Parathyroid adenoma (tissue), 2 donors: ENCODE results near the gene ESAM.

ENCODE experiments used
- H2AFZ ChIP-seq: fragments of 300-600 bp; sonication (generic); one replicate; pipeline ENCODE4 v1.7.0; 2017; ENCODE audit warnings: antibody characterized with exemption, mild to moderate bottlenecking
- H3K27ac ChIP-seq: fragments of 300-600 bp; sonication (generic); one replicate; pipeline ENCODE4 v1.7.0; 2017
- H3K27me3 ChIP-seq: fragments of 300-600 bp; sonication (generic); one replicate; pipeline ENCODE4 v1.7.0; 2017; ENCODE audit warnings: low read length; ENCODE audit not compliant: control insufficient read depth, insufficient read depth
- H3K36me3 ChIP-seq: fragments of 300-600 bp; sonication (generic); one replicate; pipeline ENCODE4 v1.7.0; 2017; ENCODE audit warnings: low read length; ENCODE audit not compliant: control insufficient read depth, insufficient read depth
- H3K4me1 ChIP-seq: fragments of 300-600 bp; sonication (generic); one replicate; pipeline ENCODE4 v1.7.0; 2017; ENCODE audit warnings: control low read depth
- H3K4me2 ChIP-seq: fragments of 300-600 bp; sonication (generic); one replicate; pipeline ENCODE4 v1.7.0; 2017; ENCODE audit warnings: low read length
- H3K4me3 ChIP-seq: fragments of 300-600 bp; sonication (generic); one replicate; pipeline ENCODE4 v1.7.0; 2017; ENCODE audit warnings: low read depth, low read length
- H3K79me2 ChIP-seq: fragments of 300-600 bp; sonication (generic); one replicate; pipeline ENCODE4 v1.7.0; 2017; ENCODE audit warnings: control low read depth
- H3K9ac ChIP-seq: fragments of 300-600 bp; sonication (generic); one replicate; pipeline ENCODE4 v1.7.0; 2017; ENCODE audit warnings: mild to moderate bottlenecking
- H3K9me3 ChIP-seq: fragments of 300-600 bp; sonication (generic); one replicate; pipeline ENCODE4 v1.7.0; 2017; ENCODE audit warnings: low read length; ENCODE audit not compliant: control insufficient read depth
- CTCF ChIP-seq: fragments of 300-600 bp; sonication (generic); IDR thresholded peaks from one replicate; pipeline ENCODE4 v1.7.0; 2017; ENCODE audit warnings: antibody characterized with exemption, mild to moderate bottlenecking
- donor health status: primary hyperparathyroidism.

Gene ESAM

DNA sequence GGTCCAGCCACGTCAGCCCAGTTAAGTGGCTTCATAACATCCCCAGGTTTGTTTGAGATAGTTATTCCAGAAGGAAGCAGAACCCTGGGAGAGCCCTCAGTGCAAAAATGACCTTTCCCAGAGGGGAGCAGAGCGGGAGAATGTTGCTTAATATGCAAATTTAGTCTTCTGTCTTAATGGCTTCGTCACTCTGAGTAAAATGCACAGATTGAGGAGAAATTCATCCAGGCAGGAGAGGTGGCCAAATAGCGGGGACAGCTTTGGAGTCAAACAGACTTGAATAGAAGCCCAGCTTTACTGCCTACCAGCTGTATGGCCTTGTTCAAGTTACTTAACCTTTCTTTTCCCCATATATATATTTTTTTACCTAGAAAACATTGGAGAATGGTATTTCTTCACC, 34.6 kb downstream of the ESAM start:
- H3K9ac ChIP-seq, result no peak overlapping the region
- H3K9me3 ChIP-seq, result no peaks in the 10 kb centered on the region
- H3K27me3 ChIP-seq, result no peaks in the 10 kb centered on the region
- H3K79me2 ChIP-seq, result no peaks in the 10 kb centered on the region
- no peak for TF ChIP-seq CTCF
- H3K4me3 ChIP-seq, result no peak overlapping the region
- H3K4me1 ChIP-seq, result no peaks in the 10 kb centered on the region
- H3K4me2 ChIP-seq, result no peak overlapping the region
- H3K36me3 ChIP-seq, result no peaks in the 10 kb centered on the region
- no peak overlapping the region for H2AFZ ChIP-seq
- H3K27ac ChIP-seq, result no peak overlapping the region

DNA sequence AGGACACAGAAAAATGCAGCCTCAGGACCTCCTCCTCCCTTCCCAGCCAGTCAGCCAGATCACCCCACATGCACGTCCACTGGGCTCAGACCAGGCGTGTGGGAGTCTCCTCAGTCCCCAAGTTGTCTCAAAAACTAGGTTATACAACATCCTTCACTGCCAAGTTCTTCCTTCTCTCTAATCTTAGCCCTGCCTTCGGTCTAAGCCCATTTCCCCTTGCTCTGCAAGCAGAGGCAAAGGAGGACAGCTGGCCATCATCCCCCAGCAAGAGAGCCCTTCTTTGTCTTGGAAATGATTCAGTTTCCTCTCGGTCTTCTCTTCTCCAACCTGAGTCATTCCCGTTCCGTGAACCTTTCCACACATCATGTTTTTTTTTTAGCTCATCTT, 36.4 kb downstream of the ESAM start:
- Histone ChIP-seq H3K36me3 (no peaks in the 10 kb centered on the region), H3K4me2 (no peak overlapping the region), H3K4me1 (no peaks in the 10 kb centered on the region), H3K4me3 (no peak overlapping the region), H3K27me3 (no peaks in the 10 kb centered on the region), H3K9me3 (no peaks in the 10 kb centered on the region), H3K79me2 (no peaks in the 10 kb centered on the region), H3K9ac (no peak overlapping the region), H2AFZ (no peak overlapping the region), H3K27ac (no peak overlapping the region)
- TF ChIP-seq CTCF, result no peak

GRCh38 chr11:124724979-124725718, 36.9 kb downstream of the ESAM start:
- Histone ChIP-seq H3K4me1 (no peaks in the 10 kb centered on the region), H3K27me3 (no peaks in the 10 kb centered on the region), H3K4me2 (no peak overlapping the region), H2AFZ (no peak overlapping the region), H3K36me3 (no peaks in the 10 kb centered on the region), H3K79me2 (no peaks in the 10 kb centered on the region), H3K9me3 (no peaks in the 10 kb centered on the region), H3K9ac (no peak overlapping the region), H3K4me3 (no peak overlapping the region), H3K27ac (no peak overlapping the region)
- TF ChIP-seq CTCF, result no peak

GRCh38 chr11:124722176-124722575, 39.9 kb downstream of the ESAM start:
- TF ChIP-seq CTCF, result no peak
- H3K4me3 ChIP-seq, result no peak overlapping the region
- no peak overlapping the region for H3K9ac ChIP-seq
- no peak overlapping the region for H3K4me2 ChIP-seq
- H2AFZ ChIP-seq, result no peak overlapping the region
- no peaks in the 10 kb centered on the region for H3K79me2 ChIP-seq
- no peaks in the 10 kb centered on the region for H3K4me1 ChIP-seq
- H3K9me3 ChIP-seq, result no peaks in the 10 kb centered on the region
- no peaks in the 10 kb centered on the region for H3K36me3 ChIP-seq
- H3K27ac ChIP-seq, result no peak overlapping the region
- no peaks in the 10 kb centered on the region for H3K27me3 ChIP-seq

- no peaks in the 10 kb centered on the region for H3K36me3 ChIP-seq
- no peak overlapping the region for H3K4me2 ChIP-seq
- H3K27ac ChIP-seq, result no peak overlapping the region
- no peak for TF ChIP-seq CTCF
- H3K4me3 ChIP-seq, result no peak overlapping the region
- H3K4me1 ChIP-seq, result no peaks in the 10 kb centered on the region
- H2AFZ ChIP-seq, result no peak overlapping the region
- H3K27me3 ChIP-seq, result no peaks in the 10 kb centered on the region
- H3K9me3 ChIP-seq, result no peaks in the 10 kb centered on the region
- no peaks in the 10 kb centered on the region for H3K79me2 ChIP-seq
- H3K9ac ChIP-seq, result no peak overlapping the region
Measured at GRCh38 chr11:124719534-124719933, 42.6 kb downstream of the ESAM start.
